ENCODE data around the gene ZNF516.

ZNF516 gene

GRCh38 chr18:76392349-76392748 lies 102.7 kb downstream of the ZNF516 start:
- no peak overlapping the region for H3K4me3 ChIP-seq (ENCODE audit: low read depth, low read length)
- TF ChIP-seq CTCF (IDR thresholded peaks at IDR 0.05; ENCODE audit: control insufficient read depth, extremely low read depth, insufficient read depth): no peak
- no peak for DNase-seq (ENCODE audit: low read depth)

GRCh38 chr18:76391746-76392145 lies 103.3 kb downstream of the ZNF516 start:
- no peak overlapping the region for H3K4me3 ChIP-seq (ENCODE audit: low read depth, low read length)
- DNase-seq (ENCODE audit: low read depth): no peak
- TF ChIP-seq CTCF (IDR thresholded peaks at IDR 0.05; ENCODE audit: control insufficient read depth, extremely low read depth, insufficient read depth): no peak

GRCh38 chr18:76391038-76391437 lies 104.0 kb downstream of the ZNF516 start:
- H3K4me3 ChIP-seq (ENCODE audit: low read depth, low read length): no peak overlapping the region
- TF ChIP-seq CTCF (IDR thresholded peaks at IDR 0.05; ENCODE audit: control insufficient read depth, extremely low read depth, insufficient read depth): no peak
- no peak for DNase-seq (ENCODE audit: low read depth)

- no peak for TF ChIP-seq CTCF (IDR thresholded peaks at IDR 0.05; ENCODE audit: control insufficient read depth, extremely low read depth, insufficient read depth)
- no peak for DNase-seq (ENCODE audit: low read depth)
- H3K4me3 ChIP-seq (ENCODE audit: low read depth, low read length): no peak overlapping the region
Measured at GRCh38 chr18:76390452-76391035, 104.5 kb downstream of the ZNF516 start.

GRCh38 chr18:76389716-76390115 lies 105.3 kb downstream of the ZNF516 start:
- TF ChIP-seq CTCF (IDR thresholded peaks at IDR 0.05; ENCODE audit: control insufficient read depth, extremely low read depth, insufficient read depth): no peak
- DNase-seq (ENCODE audit: low read depth): no peak
- no peak overlapping the region for H3K4me3 ChIP-seq (ENCODE audit: low read depth, low read length)

- H3K4me3 ChIP-seq (ENCODE audit: low read depth, low read length): no peak overlapping the region
- no peak for DNase-seq (ENCODE audit: low read depth)
- no peak for TF ChIP-seq CTCF (IDR thresholded peaks at IDR 0.05; ENCODE audit: control insufficient read depth, extremely low read depth, insufficient read depth)
Measured at GRCh38 chr18:76388891-76389423, 106.1 kb downstream of the ZNF516 start.

GRCh38 chr18:76388261-76388660 lies 106.8 kb downstream of the ZNF516 start:
- no peak overlapping the region for H3K4me3 ChIP-seq (ENCODE audit: low read depth, low read length)
- no peak for TF ChIP-seq CTCF (IDR thresholded peaks at IDR 0.05; ENCODE audit: control insufficient read depth, extremely low read depth, insufficient read depth)
- no peak for DNase-seq (ENCODE audit: low read depth)
